Measurements from ENCODE around the gene CPTP. TPM values are rescaled to one million over a fixed set of nuclear protein-coding genes. Genes with fewer than 3 reads are reported as not detected.

CPTP gene
- total RNA-seq, 1 donor from 2014 or later, result 20.9 TPM

DNA sequence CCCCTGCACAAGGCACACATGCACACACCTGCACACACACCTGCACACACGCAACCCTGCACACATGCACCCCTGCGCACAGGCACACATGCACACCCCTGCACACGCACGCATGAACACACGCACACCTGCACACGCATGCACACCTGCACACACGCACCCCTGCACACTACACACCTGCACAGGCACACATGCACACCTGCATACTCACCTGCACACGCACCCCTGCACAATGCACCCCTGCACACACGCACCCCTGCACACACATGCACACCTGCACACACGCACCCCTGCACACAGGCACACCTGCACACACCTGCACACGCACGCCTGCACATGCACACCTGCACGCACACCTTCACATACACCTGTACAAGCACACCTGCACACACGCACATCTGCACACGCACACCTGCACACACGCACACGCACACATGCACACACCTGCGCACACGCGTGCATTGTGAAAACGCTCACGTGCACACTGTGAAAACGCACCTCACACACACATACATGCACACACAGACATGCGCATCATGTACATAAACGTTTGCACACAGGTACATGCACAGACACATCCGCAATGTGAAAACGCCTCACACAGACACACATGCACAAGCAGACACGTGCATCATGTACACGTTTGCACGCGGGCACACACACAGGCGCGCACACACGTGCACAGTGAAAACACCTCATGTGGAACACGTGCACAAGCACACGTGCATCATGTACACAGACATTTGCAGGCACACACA is 16.4 kb downstream of the CPTP start:
- Histone ChIP-seq H3K4me3 (no peak overlapping the region), H3K27ac (no peak overlapping the region), H3K36me3 (peaks cover 0 to 33% of the 10 kb centered on the region in 2 donors), H3K9me3 (no peaks in the 10 kb centered on the region), H3K4me1 (peaks cover 26% of the 10 kb centered on the region), H3K27me3 (no peaks in the 10 kb centered on the region)
- TF ChIP-seq, protein P1, sequence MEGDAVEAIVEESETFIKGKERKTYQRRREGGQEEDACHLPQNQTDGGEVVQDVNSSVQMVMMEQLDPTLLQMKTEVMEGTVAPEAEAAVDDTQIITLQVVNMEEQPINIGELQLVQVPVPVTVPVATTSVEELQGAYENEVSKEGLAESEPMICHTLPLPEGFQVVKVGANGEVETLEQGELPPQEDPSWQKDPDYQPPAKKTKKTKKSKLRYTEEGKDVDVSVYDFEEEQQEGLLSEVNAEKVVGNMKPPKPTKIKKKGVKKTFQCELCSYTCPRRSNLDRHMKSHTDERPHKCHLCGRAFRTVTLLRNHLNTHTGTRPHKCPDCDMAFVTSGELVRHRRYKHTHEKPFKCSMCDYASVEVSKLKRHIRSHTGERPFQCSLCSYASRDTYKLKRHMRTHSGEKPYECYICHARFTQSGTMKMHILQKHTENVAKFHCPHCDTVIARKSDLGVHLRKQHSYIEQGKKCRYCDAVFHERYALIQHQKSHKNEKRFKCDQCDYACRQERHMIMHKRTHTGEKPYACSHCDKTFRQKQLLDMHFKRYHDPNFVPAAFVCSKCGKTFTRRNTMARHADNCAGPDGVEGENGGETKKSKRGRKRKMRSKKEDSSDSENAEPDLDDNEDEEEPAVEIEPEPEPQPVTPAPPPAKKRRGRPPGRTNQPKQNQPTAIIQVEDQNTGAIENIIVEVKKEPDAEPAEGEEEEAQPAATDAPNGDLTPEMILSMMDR (IDR thresholded peaks at IDR 0.05), result no peak
- no peak for TF ChIP-seq POLR2AphosphoS5 (IDR thresholded peaks at IDR 0.05; ENCODE audit: insufficient read depth in 1 of 2, low read depth in 1 of 2)
- TF ChIP-seq POLR2A (IDR thresholded peaks at IDR 0.05), result no peak
- intact Hi-C loops (cut with DNase I), result no loop called here
- DNase-seq (ENCODE audit: extremely low spot score in 2 of 2), result no peak

DNA sequence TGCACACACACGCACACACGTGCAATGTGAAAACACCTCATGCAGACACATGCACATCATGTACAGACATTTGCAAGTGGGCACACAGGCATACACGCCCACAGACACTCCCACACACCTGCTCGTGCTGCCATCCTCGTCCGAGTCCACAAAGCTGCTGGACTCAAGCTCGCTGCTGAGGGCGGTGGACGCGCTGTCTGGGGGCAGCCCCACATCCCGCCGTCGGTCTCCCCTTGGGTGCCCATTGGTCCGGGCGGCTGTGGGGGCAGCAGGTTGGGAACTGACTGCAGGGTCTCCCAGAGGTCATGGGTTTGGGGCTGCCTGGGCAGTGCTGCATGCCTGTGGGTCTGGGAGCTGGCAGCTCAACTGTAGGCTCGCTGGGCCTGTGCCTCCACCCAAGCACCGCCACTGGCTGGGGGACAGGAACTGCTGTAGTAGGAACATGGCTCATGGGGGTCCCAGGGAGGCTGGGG is 17.0 kb downstream of the CPTP start:
- Histone ChIP-seq H3K9me3 (no peaks in the 10 kb centered on the region), H3K27ac (no peak overlapping the region), H3K36me3 (peaks cover 0 to 33% of the 10 kb centered on the region in 2 donors), H3K27me3 (no peaks in the 10 kb centered on the region), H3K4me3 (no peak overlapping the region), H3K4me1 (peaks cover 32% of the 10 kb centered on the region)
- DNase-seq (ENCODE audit: extremely low spot score in 2 of 2), result no peak
- TF ChIP-seq POLR2AphosphoS5 (IDR thresholded peaks at IDR 0.05; ENCODE audit: insufficient read depth in 1 of 2, low read depth in 1 of 2) (no peak), POLR2A (IDR thresholded peaks at IDR 0.05) (no peak)
- TF ChIP-seq, protein P1 (IDR thresholded peaks at IDR 0.05), result no peak
- intact Hi-C loops (cut with DNase I), result no loop called here

DNA sequence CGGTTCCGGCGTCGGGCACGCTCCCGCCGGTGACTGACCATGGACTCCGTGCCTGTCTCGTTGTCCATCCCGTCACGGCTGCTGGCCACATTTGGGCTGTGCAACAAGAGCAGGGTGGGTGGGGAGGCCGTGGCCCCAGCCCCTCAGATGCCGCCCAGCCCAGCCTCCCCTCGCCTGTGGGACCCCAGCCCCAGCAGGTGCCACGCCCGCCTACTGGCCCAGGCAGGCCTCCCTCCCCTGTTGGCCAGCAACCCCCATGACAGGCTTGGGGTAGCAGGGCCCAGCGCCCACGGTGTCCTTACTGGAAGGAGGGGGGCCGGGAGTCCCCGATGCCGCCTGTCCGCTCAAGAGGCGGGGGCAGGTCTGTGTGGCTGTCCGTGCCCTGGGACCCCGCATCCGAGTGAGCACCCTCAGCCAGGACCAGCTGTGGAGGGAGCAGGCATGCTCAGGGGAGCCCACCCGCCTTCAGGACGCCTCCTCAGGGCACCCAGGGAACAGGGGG is 17.5 kb downstream of the CPTP start:
- Histone ChIP-seq H3K9me3 (no peaks in the 10 kb centered on the region), H3K4me1 (peaks cover 38% of the 10 kb centered on the region), H3K4me3 (no peak overlapping the region), H3K27ac (no peak overlapping the region), H3K36me3 (peaks cover 0 to 33% of the 10 kb centered on the region in 2 donors), H3K27me3 (no peaks in the 10 kb centered on the region)
- no peak for TF ChIP-seq POLR2A (IDR thresholded peaks at IDR 0.05)
- TF ChIP-seq POLR2AphosphoS5 (IDR thresholded peaks at IDR 0.05; ENCODE audit: insufficient read depth in 1 of 2, low read depth in 1 of 2), result no peak
- TF ChIP-seq, protein P1 (IDR thresholded peaks at IDR 0.05), result no peak
- no peak for DNase-seq (ENCODE audit: extremely low spot score in 2 of 2)
- intact Hi-C loops (cut with DNase I), result no loop called here

DNA sequence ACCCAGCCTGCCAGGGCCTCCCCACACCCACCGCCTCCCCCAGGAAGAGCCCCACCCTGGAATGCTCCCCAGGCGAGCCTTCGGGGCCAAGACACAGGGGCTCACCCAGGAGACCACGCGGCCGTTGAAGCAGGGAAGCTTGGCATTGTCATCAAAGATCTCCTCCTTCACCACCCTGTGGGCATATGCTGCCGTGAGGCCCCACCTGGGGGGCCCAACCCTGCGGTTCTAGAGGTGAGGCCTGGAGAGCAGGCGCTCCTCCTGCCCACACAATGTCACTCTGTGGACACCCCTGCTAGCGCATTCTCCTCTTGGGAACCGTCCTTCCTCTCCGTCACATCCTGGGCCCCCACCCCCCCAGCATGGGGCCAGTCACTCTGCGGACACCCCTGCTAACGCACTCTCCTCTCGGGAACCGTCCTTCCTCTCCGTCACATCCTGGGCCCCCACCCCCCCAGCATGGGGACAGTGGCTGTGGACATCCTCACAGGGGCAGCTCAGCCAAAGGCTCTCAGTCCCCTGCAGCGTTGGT is 18.0 kb downstream of the CPTP start:
- Histone ChIP-seq H3K9me3 (no peaks in the 10 kb centered on the region), H3K27me3 (no peaks in the 10 kb centered on the region), H3K36me3 (peaks cover 0 to 28% of the 10 kb centered on the region in 2 donors), H3K4me1 (peaks cover 43% of the 10 kb centered on the region), H3K27ac (no peak overlapping the region), H3K4me3 (no peak overlapping the region)
- intact Hi-C loops (cut with DNase I), result no loop called here
- TF ChIP-seq POLR2AphosphoS5 (IDR thresholded peaks at IDR 0.05; ENCODE audit: insufficient read depth in 1 of 2, low read depth in 1 of 2), result no peak
- TF ChIP-seq, protein P1 (IDR thresholded peaks at IDR 0.05), result no peak
- DNase-seq (ENCODE audit: extremely low spot score in 2 of 2), result no peak
